ENCODE results near the gene RGPD8. TPM values are rescaled to one million over a fixed set of nuclear protein-coding genes. Genes with fewer than 3 reads are reported as not detected.
"Not testable (repeated sequence)": the region's sequence is repeated elsewhere in the genome, so short reads cannot be mapped to it uniquely, and the experiment has no call there.

Gene RGPD8
- total RNA-seq, 1 experiment from 2014 or later = 7.9 TPM

DNA sequence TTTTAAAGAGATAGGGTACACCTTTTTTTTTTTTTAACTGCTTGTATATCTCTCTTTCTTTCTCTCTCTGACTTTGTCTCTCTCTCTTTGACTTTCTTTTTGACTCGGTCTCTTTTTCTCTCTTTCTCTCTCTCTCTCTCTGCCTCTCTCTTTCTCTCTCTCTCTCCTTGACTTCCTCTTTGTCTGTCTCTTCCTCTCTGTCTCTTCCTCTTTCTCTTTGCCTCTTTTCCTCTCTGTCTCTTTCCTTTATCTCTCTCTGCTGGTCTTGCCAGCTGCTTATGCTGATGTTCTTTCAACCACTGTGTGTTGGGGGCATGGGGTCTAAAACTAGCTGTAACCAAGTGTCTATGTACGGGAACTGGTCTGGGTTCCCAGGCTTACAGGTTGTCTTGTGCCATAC lies 81.2 kb downstream of the RGPD8 start:
- not testable (repeated sequence) for H3K36me3 ChIP-seq, H3K4me3 ChIP-seq, DNase-seq, H3K9me3 ChIP-seq, H3K27me3 ChIP-seq

DNA sequence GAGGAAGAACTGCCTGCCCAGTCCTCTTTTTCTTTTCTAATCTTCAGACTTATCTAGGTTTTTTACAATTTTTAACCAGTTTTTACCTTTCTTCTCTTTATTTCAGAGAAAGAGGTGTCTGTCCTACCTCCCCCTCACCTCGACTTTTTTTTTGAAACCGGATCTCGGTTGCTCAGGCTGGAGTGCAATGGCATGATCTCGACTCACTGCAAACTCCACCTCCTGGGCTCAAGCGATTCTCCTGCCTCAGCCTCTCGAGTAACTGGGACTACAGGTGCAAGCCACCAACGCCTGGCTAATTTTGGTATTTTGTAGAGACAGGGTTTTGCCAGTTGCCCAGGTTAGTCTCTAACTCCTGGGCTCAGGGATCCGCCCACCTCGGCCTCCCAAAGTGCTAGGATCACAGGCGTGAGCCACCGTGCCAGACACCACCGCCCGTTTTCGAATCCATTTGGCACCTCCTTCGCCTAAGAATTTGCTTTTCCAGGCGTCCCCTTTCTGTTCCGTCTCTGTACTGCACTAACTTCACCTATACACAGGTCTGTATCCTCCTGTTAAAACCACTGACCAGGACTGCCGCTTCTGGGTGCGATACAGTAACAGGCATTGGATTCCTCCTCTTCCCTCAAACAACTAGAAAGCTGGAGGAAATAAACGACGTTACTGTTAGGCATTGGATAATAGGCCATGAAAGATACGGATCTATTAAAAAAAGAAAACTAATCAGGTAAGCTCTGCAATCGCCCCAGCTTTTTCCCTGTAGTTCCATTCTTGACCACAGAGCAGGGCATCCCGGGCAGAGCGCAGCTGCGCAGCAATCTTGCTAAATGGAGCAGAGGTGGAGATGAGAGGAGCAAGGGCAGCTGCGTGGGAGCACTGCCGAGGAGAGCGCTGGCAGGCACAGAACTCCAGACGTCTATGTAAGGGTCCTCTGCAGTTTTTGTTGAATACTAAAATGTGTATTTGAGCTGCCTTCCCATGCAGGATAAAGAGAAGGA lies 88.1 kb downstream of the RGPD8 start:
- Histone ChIP-seq H3K4me3 (no peak overlapping the region), H3K9me3 (no peaks in the 10 kb centered on the region), H3K36me3 (no peaks in the 10 kb centered on the region), H3K27me3 (no peaks in the 10 kb centered on the region)
- DNase-seq = no peak

DNA sequence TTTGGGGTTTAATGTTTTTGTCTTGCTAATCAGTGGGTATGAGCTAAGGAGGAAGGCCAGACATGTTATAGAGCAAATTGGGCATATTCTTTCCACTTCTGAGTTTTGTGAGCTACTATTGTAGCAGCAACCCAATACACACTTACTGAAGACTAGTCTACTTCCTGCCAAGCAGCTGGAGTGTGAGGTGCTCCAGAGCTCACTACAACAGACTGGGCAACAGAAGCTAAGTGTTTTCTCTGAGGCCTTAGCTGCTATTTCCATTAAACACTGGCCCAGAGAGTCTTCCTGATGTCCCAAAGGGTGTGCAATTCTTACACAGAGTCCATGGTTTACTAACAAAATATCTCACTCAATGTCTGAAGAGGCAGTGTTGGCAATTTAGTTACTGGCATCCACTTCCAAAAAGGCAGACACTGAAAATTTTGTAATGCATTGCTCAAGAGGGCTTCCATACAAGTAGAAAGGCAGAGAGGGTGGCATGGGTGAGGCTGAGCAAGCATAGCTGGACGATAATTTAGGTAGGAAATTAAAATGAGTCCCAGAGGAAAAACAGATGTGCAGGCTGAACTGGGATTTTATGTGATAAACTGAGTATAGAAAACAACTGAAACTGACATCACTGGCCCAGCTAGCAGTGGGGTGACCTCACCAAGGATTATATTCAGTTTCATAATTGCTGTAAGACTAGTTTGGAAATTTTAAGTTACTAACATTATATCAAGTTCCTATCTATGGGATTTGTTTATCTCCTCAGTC lies 89.4 kb downstream of the RGPD8 start:
- Histone ChIP-seq H3K36me3 (no peaks in the 10 kb centered on the region), H3K27me3 (no peaks in the 10 kb centered on the region; the same call in 1 of the 2 replicates), H3K9me3 (no peaks in the 10 kb centered on the region), H3K4me3 (no peak overlapping the region)
- no peak for DNase-seq

DNA sequence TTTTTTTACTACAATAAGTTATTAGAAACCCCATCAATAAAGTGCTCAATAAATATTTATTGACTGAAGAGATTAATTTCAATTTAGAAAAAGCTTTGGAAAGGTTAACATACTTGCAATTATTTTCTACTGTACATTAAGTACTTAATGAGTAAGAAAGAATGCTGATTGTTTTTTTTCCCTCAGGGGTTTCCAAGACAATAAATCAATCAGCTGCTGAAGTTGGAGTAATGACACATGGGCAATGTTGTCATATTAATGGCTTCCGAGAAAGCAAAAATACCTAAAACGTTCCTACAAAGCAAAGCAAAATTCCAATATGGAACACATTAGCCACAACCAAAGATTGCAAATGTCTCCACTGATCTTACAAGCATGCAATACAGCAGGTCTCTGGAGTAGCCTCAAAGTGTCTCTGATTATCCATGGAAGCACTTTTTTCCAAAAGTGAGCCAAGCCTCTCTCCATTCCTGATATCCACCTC lies 91.3 kb downstream of the RGPD8 start:
- DNase-seq = no peak

DNA sequence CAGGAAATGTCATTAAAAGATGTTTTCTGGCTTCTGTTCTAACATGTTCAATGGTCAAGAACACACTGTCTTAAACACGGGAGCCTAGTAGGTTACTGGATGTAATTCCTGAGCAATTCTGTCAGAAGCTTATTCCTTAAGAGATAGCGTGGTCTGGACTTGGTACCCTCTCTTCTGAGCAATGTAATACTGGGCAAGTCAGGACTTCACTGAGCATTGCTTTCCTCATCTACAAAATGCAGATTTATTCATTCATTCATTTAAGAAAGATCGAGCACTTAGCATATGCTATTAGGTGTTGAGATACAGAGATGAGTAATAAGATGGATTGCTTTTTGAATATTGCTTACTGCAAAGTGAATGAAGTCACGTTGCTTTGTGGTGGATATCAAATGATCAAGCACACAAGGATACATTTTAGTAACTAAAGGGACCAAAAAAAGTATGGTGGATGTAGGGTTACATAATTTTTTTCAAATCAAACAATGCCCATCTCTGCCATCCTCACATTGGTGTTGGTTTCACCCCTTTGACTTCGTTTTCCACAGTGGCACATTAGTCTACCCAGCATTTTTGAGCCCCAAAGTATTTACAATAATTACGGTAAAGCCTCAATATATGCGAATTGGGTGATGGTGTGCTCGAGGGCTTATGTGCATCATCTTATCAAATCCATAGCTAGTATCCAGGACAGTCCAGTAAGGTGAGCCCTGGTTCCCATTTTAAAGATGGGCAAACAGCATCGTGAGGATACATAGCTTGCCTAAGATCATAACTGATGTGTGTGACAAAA lies 92.8 kb downstream of the RGPD8 start:
- no peak for DNase-seq
- Histone ChIP-seq H3K36me3 (no peaks in the 10 kb centered on the region), H3K27me3 (no peaks in the 10 kb centered on the region; the same call in 1 of the 2 replicates), H3K4me3 (no peak overlapping the region), H3K9me3 (no peaks in the 10 kb centered on the region)

More for the DNA sequence above, 91.3 kb downstream of the RGPD8 start:
- Histone ChIP-seq H3K27me3 (no peaks in the 10 kb centered on the region; the same call in 1 of the 2 replicates), H3K4me3 (no peak overlapping the region), H3K9me3 (no peaks in the 10 kb centered on the region), H3K36me3 (no peaks in the 10 kb centered on the region)

DNA sequence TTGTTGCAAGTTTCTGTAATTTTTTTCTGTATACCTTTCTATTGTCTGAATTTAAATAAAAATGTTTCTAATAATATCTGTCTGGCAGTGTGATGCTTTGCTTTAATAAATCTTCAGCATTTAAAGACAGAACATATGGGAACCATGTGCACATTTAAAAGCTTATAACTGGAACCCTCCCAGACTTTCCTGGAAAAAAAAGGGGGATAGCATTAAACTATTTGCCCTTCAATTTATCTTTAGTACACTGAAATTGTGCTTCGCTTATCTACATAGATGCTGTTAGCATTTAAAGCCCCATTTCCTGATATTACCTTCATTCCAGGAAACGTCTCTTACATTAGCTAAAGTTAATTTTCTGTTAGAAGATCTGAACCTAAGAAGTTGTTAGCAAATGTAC lies 93.5 kb downstream of the RGPD8 start:
- Histone ChIP-seq H3K27me3 (no peaks in the 10 kb centered on the region; the same call in 1 of the 2 replicates), H3K36me3 (no peaks in the 10 kb centered on the region), H3K9me3 (no peaks in the 10 kb centered on the region), H3K4me3 (no peak overlapping the region)
- no peak for DNase-seq

DNA sequence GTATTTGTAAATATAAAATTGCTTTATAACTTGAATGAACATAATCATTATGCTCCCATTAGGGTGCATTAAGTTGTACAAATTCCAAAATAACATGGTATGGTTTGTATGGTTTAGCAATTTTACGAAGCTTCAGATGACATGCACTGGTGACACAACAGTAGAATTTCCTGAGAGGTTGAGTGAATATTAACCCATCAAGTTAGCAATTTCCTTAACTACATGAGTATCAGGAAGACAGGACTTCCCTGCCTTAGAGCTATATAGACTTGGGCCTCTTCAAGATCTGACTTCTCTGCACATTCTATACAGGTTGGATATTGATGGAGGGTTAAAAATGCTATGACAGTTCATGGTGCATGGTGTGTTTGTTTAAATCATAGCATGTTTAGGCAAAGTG lies 97.8 kb downstream of the RGPD8 start:
- no peaks in the 10 kb centered on the region for H3K36me3 ChIP-seq
- no peak for DNase-seq
- no peak overlapping the region for H3K4me3 ChIP-seq
- H3K27me3 ChIP-seq = no peaks in the 10 kb centered on the region; the same call in 1 of the 2 replicates
- no peaks in the 10 kb centered on the region for H3K9me3 ChIP-seq

DNA sequence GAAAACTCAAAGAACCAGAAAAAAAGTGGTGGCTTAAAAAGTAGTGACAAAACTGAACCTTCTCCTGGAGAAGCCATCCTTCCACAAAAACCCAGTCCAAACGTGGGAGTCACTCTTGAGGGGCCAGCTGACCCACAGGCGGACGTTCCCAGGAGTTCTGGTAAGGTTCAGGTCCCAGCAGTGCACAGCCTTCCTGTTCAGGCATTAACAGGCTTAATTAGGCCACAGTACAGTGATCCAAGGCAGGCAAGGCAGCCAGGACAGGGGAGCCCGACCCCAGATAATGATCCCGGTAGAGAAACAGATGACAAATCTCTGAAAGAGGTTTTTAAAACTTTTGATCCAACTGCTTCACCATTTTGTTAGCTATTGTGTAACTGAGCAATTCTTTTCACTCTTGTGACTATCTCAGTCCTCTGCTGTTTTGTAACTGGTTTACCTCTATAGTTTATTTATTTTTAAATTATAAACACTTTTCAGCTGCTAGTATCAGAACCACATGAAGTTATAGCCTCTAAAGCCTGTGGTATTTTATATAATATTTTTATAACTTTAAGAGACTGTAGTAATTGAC lies 101.2 kb downstream of the RGPD8 start:
- H3K9me3 ChIP-seq = no peaks in the 10 kb centered on the region
- H3K36me3 ChIP-seq = no peaks in the 10 kb centered on the region
- no peak overlapping the region for H3K4me3 ChIP-seq
- H3K27me3 ChIP-seq = no peaks in the 10 kb centered on the region
- no peak for DNase-seq

DNA sequence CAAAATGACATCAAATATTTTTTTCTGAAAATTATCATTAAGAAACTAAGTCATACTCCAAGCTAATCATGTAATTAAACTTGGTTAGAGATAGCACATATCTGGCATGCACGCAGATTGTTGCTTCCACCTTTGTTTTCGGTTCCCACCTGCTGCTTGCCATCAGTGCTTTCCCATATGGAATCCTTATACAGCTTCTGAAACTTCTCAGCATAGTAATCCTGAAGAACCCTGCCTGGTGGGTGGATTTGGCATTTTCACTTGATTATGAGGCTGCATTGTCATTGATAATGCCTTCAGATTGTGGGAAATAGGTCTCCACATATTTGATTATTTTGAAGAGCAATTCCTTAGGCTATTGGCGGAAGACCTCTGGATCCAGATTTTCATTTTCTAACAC lies 110.5 kb downstream of the RGPD8 start:
- H3K27me3 ChIP-seq = no peaks in the 10 kb centered on the region
- no peak for DNase-seq
- no peak overlapping the region for H3K4me3 ChIP-seq
- no peaks in the 10 kb centered on the region for H3K9me3 ChIP-seq
- no peaks in the 10 kb centered on the region for H3K36me3 ChIP-seq

DNA sequence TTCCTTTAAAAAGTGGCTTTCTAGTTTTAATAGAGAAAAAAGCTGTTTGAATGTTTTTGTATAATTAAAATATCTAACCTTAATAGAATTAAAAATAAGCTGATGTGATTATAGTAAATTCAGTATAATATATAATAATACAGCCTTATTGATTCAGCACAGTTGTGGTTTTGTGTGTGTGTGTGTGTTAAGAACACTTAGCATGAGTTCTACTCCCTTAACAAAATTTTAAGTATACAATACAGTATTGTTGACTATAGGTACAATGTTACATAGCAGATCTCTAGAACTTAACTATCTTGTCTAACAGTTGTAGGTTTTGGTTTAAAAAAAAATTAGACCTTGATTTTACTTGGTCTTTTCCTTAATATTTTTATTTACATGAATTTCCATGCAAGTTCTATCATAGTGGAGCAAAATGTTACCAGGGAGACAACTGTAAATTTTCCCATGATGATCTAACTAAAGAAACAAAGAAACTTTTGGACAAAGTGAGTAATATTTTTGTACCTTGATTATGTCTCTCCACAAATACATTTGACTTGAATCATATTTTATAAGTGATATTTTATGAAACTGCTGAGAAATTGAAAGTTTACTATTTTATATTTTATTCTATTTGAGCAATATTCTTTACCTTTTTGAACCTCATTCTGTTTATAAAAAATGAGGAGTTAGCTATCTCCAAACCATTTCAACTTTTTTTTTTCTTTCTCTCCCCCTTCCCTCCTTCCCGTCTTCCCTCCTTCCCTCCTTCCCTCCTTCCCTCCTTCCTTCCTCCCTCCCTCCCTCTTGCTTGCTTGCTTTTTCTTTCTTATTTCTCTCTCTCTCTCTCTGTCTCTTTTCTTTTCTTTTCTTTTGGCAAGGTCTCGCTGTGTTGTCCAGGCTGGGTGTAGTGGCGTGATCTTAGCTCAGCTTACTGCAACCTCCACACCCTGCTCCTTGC lies 111.8 kb downstream of the RGPD8 start:
- Histone ChIP-seq H3K9me3 (no peaks in the 10 kb centered on the region), H3K36me3 (no peaks in the 10 kb centered on the region), H3K4me3 (no peak overlapping the region), H3K27me3 (no peaks in the 10 kb centered on the region)
- no peak for DNase-seq

Other genes starting within 250 kb of the RGPD8 start
- gene ZC3H8, start 178.6 kb downstream of the RGPD8 start, total RNA-seq (2014; rRNA removed; shearing (Covaris generic); ENCODE audit: low replicate concordance) = 2.3 and 9.0 TPM in 2 replicates
- 0.26 and 0.39 TPM in 2 replicates for gene ZC3H6, start 158.0 kb downstream of the RGPD8 start, total RNA-seq (2014; rRNA removed; shearing (Covaris generic); ENCODE audit: low replicate concordance)
- 49.8 and 55.2 TPM in 2 replicates for gene TTL, start 48.5 kb upstream of the RGPD8 start, total RNA-seq (2014; rRNA removed; shearing (Covaris generic); ENCODE audit: low replicate concordance)
- 20.5 and 69.1 TPM in 2 replicates for gene POLR1B, start 108.8 kb upstream of the RGPD8 start, total RNA-seq (2014; rRNA removed; shearing (Covaris generic); ENCODE audit: low replicate concordance)
- gene CHCHD5, start 151.0 kb upstream of the RGPD8 start, total RNA-seq (2014; rRNA removed; shearing (Covaris generic); ENCODE audit: low replicate concordance) = 1.7 and 20.0 TPM in 2 replicates
- gene SLC20A1, start 212.3 kb upstream of the RGPD8 start, total RNA-seq (2014; rRNA removed; shearing (Covaris generic); ENCODE audit: low replicate concordance) = 117 and 129 TPM in 2 replicates